Left forelimb (tissue), 1 donor: Measurements from ENCODE around the gene TMEM167B.
"Not testable (repeated sequence)": the region's sequence is repeated elsewhere in the genome, so short reads cannot be mapped to it uniquely, and the experiment has no call there.

Experiments used
- DNase-seq: peaks from one replicate; pipeline ENCODE4 v3.0.0-alpha.2; 2018; ENCODE audit warnings: low spot score

TMEM167B gene

DNA sequence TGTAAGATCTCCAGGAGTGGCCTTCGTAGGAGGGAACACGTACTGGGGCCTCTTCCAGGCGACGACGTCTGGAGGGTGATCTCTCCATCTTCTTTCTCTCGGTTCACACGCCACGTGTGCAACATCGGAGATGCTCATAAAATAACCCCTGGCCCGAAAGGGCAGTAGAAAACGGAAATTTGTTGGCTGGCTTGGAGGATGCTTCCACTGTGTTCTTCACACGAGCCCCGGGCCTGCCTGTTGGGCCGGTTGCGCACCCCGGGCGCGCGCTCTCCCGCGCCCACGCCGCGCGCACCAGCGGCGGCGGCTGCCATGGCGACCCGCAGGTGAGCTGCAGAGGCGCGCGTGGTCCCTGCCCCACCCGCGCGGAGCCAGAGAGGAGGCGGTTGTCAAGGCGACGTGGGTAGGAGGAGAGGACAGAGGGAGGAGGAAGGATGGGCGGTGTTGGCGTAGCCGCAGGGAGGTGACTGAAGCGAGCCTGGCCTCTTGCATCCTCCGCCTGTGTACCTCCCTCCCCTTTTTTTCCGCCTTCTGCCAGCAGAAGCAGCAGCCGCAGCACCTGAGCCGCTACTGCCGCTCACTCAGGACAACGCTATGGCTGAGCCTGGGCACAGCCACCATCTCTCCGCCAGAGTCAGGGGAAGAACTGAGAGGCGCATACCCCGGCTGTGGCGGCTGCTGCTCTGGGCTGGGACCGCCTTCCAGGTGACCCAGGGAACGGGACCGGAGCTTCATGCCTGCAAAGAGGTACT lies 23.2 kb downstream of the TMEM167B start, which contains the start of gene ELAPOR1:
Gene ELAPOR1 (plus strand): TSS at position 526 of the 752 bp plus-strand sequence. CDS start 69 bp downstream, at position 595.
- no peak for DNase-seq

DNA sequence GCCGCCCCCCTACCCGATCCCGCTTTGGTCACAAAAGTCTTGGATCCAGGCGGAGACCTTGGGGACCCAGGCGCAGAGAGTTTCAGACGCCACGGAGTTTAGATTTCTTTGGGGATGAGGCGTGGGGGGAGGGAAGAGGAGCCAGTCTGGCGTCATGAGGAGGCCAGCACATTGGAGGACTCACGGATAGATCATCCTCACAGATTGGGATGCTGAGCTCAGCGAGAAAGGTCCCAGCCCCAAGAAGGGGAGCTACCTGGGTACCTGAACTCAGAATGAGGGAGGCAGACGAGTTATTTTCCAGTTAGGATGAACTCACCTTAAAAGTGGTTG lies 23.7 kb downstream of the TMEM167B start:
- DNase-seq = no peak

DNA sequence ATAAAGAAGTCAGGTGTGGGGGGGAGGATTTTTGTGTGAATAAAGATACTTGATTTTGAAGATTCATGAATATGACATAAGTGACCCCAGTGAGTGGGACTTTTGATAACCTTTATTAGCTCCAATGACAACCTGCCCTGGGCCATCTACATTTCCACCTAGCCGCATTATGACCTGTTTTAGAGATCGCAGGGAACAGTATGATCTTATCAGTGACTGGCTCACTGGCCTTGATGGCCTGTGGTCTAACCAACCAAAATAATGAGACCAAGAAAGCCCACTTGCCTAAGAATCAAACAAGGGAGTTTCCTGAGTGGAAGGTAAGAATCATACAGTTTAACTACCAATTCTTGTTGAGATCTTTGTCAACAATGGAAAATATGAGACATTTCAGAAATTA lies 25.1 kb downstream of the TMEM167B start:
- DNase-seq = no peak

DNA sequence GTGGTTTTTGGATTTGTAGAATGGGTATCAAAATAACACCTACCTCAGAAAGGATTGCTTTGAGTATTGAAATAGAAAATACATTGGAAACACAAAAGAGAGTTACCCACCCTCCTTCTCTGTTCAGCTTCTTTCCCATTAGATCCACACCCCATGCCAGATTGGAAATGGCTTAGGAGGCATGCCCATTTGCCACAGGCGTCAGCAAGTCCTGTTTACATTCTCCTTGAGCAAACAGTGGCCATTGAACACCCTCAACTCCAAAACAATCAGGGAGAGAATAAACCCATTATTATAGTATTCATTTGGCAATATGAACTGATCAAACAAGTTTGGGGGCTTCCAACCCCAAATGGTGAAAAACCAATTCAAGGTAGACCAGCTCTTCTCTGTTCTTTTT lies 25.7 kb downstream of the TMEM167B start:
- no peak for DNase-seq

DNA sequence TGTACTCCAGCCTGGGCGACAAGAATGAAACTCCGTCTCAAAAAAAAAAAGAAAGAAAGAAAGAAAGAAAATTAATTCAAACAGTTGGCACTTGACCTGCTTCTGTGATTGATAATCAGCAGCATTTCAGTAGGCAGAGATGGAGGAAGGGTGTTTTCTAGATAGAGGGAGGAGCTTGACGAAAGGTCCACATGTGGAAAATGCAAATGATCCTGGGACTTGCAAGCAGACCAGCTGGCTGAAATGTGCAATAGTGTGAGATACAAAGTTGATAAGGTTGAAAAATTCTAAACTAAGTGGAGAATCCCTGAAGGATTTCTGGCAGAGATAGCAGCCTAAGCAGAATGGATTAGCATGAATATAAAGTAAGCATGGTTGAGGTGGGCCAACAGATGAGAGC lies 27.5 kb downstream of the TMEM167B start:
- no peak for DNase-seq

DNA sequence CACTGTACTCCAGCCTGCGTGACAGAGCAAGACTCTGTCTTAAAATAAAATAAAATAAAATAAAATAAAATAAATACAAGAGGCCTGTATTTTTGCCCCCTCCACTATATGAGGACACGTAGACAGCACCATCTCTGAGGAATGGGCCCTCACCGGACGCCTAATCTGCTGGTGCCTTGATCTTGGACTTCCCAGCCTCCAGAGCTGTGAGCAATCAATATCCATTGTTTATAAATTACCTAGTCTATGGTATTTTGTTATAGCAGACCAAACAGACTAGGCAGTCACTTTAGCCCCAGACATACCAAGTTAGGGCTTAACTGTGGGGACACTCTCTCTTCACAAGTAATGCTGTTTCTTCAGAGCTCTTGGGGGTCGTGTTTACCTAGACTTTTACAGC lies 29.8 kb downstream of the TMEM167B start:
- no peak for DNase-seq

DNA sequence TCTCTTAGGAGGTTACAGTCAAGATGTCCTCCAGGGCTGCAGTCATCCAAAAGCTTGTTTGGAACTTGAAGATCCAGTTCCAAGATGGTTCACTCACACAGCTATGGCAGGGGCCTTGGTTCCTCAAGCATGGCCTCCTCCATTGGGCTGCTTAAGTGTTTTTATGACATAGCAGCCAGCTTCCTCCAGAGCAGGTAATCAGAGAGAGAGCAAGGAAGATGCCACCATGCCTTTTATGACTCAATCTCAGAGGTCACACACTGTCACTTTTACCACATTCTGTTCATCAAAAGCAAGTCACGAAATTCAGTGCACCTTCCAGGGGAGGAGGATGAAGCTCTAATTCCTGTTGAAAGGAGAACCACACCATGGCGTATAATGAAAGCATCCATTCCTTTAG lies 40.5 kb downstream of the TMEM167B start:
- no peak for DNase-seq

DNA sequence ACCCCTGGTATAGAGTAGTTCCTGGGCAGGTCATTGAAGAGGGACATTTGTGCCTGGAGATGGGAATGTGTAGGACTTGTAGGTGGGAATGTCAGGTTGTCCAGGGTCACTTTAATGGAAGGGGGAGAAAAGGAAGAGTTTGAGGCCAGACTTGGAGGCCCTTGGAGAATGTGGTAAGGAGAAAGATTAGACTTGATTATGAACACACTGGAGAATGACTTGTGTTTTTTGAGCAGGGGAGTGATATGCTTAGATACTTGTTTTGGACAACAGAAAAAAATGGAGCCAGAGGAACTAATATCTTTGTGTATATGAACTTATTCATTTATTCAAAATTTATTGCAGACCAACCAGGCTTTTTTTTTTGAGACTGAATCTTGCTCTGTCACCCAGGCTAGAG lies 41.2 kb downstream of the TMEM167B start:
- DNase-seq = no peak

DNA sequence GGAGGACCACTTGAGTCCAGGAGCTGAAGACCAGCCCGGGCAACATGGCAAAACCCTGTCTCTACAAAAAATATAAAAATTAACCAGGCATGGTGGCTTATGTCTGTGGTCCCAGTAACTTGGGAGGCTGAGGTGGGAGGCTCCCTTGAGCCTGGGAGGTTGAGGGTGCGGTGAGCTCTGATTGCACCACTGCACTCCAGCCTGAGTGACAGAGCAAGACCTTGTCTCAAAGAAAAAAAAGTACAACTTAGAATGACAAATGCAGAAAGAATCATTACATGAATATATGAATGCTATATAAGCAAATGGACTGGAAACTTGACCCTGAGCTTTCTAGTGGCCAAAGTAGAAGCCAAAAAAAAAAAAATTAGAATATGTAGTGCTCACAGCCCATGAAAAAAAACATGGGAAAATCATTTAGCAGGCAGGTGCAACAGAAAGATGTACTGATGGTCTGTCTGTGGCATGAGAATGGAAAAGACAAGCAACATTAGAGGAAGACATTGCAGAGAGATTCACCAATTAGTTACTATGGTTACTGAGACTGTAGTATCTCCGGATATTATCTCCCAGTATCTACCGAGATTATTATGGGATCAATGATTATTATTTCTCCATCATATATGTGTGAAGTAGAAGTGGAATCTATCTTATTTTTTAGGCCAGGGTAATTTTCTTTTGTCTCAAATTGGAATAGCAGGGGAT lies 42.6 kb downstream of the TMEM167B start:
- no peak for DNase-seq

DNA sequence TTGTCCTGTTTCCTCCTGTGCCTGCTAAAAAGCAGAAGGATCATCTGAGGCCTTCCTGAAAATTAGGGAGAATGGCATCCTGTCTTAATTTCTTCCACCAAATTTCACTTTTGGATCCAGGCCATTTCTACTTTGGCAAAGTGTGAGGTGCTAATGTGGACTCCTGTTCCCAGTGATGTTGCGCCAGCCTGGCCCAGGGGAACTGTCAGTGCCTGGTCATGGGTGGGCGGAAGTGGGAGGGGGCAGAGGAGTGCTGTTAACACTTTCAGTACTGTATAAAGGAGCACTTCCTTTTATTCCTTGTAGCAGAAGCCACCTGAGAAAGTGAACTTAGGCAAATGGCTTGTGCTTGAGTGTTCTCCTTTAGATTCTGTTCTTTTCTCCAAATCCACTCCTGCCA lies 43.3 kb downstream of the TMEM167B start:
- no peak for DNase-seq

DNA sequence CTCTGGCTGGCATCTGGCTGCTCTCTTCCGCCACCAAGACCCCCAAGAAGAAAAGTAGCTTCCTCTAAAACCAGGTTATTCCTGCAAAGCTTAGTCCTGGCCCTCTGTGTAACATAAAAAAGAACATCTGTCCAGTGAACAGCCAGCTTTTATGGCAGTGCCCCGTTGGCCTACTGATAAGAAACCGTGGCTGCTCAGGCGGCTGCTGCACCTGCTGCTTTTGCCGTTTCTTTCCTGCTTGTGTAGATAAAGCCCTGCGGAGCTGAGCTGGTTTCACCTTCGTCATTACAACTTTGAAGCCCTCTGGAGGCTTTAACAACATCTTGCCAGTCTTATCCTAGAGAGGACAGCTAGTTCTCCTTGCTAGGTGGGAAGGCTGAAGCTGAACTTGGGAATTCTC lies 43.9 kb downstream of the TMEM167B start:
- DNase-seq = no peak

DNA sequence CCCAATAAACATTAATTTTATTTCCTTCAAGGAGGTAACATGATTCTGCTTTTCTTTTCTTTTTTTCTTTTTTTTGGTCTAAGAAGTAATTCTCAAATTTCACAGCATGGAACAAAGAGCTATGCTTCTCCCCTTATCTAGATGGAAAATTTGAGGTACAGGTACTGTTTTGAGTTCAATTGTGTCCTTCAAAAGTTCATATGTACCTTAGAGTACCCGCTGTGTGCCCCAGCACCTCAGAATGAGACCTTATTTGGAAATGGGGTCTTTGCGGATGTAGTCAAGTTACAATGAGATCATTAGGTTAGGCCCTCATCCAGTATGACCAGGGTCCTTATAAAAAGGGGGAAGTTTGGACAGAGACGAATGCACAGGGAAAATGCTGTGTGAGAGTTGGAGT lies 45.4 kb downstream of the TMEM167B start:
- DNase-seq = no peak

DNA sequence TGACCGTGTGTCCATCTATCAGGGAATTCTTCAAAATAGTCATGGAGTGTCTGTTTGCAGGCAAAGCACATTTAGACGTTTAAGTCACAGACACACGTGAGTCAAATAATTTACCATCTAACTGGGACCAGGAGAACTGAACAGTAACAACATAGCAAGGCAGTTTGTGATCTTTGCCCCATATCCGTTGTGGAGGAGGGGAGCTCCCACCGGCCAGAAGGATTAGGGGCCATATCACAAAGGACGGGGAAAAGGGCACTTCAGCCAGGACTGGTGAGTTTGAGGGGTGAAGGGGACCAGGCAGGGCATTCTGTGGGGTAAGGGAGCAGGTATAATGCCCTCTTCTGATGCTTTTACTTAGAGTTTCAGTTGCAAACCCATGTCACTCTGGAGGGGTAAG lies 46.2 kb downstream of the TMEM167B start:
- DNase-seq = no peak

DNA sequence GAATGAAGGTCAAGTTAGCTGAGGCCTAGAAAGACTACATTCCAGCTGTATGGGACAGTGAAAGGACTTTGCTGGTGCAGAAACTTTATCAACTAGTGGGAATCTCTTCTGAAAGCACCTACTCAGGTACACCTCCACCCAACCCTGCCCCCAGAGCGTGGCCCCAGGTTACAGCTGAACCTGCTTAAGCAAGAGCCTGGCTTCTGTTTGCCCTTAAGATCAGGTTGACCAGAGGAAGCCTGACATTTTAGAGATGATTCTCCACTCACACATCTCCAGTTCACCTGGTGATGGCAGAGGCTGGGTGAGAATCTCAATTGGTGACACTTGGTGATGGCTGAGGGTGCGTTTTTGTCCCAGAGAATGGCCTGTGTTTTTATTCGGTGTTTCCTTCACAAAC lies 47.4 kb downstream of the TMEM167B start:
- DNase-seq = no peak

DNA sequence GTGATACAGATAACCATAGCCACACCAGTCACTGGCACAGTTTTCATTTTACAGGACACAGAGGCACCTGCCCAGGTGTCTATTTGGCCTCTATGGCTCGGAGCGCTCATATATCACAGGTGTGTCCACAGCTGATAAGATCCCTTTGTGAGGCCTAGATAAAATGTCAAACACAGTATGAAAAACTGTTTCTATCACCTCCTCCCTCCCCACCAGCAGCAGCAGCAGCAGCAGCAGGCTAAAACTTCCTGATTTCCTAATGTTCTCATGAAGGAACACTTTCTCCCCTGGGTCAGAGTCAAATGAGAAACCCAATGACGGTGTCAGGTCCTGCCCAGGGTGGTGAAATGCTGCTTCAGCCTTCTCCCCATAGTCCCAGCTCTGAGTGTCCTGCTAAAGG lies 47.8 kb downstream of the TMEM167B start:
- no peak for DNase-seq

DNA sequence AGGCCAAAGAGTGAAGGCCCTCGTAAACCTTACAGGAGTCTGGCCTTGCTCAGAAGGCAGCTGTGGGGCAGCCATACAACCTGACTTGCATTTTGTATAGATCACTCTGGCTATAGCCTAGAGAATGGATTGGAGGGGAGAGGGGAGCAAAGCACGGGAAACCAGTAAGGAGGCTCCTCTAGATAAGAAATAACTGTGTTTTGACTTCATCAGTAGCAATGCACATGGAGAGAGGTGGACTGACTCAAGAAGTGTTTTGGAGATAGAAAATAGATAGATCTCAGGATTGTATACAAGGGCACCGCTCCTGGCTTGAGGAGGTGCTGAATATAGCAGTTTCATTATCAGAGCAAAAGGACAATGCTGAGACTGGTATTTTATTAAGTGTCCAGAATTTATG lies 49.8 kb downstream of the TMEM167B start:
- DNase-seq = no peak

DNA sequence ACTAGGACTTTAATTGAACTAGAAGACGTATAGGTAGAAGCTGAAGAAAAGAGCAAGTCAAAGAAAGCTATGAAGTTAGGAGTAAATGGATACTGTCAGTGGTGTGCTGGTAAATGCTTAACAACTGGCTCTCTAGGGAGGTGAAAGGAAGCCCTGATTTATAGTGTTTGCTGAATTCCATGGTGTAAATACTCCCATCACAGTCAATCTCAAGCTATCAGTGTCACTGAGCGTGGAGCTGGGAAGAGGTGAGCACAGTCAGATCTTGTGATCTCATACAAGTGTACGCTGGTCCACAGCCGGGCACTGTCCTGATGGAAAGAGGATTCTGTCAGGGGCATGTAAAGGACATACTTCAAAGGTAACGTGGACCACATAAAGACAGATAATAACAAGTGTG lies 51.7 kb downstream of the TMEM167B start:
- no peak for DNase-seq

DNA sequence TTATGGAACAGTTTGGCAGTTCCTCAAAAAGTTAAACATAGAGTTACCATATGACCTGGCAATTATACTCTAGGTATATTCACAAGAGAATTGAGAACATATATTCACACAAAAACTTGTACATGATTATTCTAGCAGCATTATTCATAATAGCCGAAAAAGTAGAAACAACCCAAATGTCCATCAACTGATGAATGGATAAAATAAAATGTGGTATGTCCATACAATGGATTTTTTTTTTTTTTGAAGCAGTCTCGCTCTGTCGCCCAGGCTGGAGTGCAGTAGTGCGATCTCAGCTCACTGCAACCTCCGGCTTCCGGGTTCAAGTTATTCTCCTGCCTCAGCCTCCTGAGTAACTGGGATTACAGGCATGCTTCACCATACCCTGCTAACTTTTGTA lies 52.2 kb downstream of the TMEM167B start:
- not testable (repeated sequence) for DNase-seq
